Panc1 (cell line): ENCODE results near the gene MPIG6B.

Experiments
- POLR2AphosphoS5 ChIP-seq: IDR thresholded peaks from 2 replicates; pipeline ENCODE4 v1.6.1; 2012; ENCODE audit warnings: mild to moderate bottlenecking, low read depth, low read length, moderate library complexity
- SIN3A ChIP-seq: IDR thresholded peaks from 2 replicates; pipeline ENCODE4 v1.6.1; 2012; ENCODE audit warnings: low read depth, mild to moderate bottlenecking, low read length, moderate library complexity, borderline replicate concordance; ENCODE audit not compliant: insufficient read depth
- TF ChIP-seq, protein P1 (sequence below): fragments of 450-650 bp; IDR thresholded peaks from 2 replicates; pipeline ENCODE4 v1.5.1; 2017; ENCODE audit warnings: mild to moderate bottlenecking
- TF ChIP-seq, protein P2 (sequence below), 2 experiments: IDR thresholded peaks; 2 replicates each; pipeline ENCODE4 v1.6.1; 2011 to 2012; ENCODE audit warnings: low read depth in 2 of 2, control low read depth in 1 of 2, low read length in 1 of 2, mild to moderate bottlenecking in 1 of 2, moderate library complexity in 1 of 2; ENCODE audit not compliant: insufficient read depth in 1 of 2

DNA sequence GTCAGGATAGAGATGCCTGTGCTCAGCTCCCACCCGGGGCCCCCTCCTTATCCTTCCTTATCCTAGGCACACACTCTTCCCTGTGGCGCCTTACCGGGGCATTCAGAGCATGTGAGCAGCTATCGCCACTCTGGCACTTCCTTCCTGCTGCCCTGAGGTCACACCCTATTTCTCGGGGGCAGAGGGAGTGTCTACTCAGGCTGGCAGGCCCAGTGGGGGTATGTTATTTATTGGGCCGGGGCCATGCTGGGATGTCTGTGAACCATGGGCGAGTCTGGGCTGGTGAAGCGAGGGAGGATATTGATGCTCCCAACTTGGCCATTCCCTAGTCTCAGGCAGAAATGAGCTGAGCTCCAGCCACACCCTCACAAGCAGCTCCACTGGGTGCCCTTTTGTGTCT is 11.9 kb upstream of the MPIG6B start:
- TF ChIP-seq, protein P1, sequence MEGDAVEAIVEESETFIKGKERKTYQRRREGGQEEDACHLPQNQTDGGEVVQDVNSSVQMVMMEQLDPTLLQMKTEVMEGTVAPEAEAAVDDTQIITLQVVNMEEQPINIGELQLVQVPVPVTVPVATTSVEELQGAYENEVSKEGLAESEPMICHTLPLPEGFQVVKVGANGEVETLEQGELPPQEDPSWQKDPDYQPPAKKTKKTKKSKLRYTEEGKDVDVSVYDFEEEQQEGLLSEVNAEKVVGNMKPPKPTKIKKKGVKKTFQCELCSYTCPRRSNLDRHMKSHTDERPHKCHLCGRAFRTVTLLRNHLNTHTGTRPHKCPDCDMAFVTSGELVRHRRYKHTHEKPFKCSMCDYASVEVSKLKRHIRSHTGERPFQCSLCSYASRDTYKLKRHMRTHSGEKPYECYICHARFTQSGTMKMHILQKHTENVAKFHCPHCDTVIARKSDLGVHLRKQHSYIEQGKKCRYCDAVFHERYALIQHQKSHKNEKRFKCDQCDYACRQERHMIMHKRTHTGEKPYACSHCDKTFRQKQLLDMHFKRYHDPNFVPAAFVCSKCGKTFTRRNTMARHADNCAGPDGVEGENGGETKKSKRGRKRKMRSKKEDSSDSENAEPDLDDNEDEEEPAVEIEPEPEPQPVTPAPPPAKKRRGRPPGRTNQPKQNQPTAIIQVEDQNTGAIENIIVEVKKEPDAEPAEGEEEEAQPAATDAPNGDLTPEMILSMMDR = no peak
- TF ChIP-seq, protein P2, sequence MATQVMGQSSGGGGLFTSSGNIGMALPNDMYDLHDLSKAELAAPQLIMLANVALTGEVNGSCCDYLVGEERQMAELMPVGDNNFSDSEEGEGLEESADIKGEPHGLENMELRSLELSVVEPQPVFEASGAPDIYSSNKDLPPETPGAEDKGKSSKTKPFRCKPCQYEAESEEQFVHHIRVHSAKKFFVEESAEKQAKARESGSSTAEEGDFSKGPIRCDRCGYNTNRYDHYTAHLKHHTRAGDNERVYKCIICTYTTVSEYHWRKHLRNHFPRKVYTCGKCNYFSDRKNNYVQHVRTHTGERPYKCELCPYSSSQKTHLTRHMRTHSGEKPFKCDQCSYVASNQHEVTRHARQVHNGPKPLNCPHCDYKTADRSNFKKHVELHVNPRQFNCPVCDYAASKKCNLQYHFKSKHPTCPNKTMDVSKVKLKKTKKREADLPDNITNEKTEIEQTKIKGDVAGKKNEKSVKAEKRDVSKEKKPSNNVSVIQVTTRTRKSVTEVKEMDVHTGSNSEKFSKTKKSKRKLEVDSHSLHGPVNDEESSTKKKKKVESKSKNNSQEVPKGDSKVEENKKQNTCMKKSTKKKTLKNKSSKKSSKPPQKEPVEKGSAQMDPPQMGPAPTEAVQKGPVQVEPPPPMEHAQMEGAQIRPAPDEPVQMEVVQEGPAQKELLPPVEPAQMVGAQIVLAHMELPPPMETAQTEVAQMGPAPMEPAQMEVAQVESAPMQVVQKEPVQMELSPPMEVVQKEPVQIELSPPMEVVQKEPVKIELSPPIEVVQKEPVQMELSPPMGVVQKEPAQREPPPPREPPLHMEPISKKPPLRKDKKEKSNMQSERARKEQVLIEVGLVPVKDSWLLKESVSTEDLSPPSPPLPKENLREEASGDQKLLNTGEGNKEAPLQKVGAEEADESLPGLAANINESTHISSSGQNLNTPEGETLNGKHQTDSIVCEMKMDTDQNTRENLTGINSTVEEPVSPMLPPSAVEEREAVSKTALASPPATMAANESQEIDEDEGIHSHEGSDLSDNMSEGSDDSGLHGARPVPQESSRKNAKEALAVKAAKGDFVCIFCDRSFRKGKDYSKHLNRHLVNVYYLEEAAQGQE (IDR thresholded peaks at IDR 0.05; ENCODE audit: insufficient read depth in 1 of 2, low read depth in 2 of 2, low read length in 1 of 2) = no peak
- TF ChIP-seq POLR2AphosphoS5 (no peak), SIN3A (no peak)
